GM20431 (cell line): ENCODE results near the gene PSMD3.

Source experiments
- in situ Hi-C: fragments of 300-500 bp; cut with MseI, MboI; formaldehyde crosslinking; loops from one replicate; pipeline ENCODE4 v1.15.0; 2020; ENCODE audit warnings: low sequenced_read_pairs; ENCODE audit not compliant: unreplicated experiment

The PSMD3 gene

GRCh38 chr17:39955726-39956225, 24.8 kb upstream of the PSMD3 start:
- in situ Hi-C loops: loop anchor here (25.0 kb wide), 1 partner anchor 193 kb away; no protein-coding TSS in a partner anchor

DNA sequence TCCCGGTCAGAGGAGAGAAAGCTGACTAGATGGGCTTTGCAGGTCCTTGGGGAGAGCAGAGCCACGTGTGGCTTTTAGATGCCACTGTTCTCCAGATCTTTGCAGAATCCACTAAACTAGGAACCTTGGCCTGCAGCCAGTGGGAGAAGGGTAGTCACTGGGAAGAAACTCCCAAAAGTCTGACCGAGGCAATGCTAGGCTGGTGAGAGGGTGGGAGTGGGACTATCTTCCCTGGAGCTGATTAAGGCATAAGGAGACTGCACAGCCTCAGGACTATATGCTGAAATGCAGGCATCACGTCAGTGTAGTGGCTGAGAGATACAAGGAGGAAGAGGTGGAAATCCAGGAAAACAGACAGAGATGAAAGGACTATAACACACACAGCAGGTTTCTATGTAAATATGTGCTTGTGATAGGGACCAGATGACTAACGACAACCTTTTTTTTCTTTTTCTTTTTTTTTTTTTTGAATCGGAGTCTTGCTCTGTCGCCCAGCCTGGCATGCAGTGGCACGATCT, 20.0 kb upstream of the PSMD3 start:
- in situ Hi-C loops: loop anchor here (25.0 kb wide), 1 partner anchor 198 kb away; no protein-coding TSS in a partner anchor

DNA sequence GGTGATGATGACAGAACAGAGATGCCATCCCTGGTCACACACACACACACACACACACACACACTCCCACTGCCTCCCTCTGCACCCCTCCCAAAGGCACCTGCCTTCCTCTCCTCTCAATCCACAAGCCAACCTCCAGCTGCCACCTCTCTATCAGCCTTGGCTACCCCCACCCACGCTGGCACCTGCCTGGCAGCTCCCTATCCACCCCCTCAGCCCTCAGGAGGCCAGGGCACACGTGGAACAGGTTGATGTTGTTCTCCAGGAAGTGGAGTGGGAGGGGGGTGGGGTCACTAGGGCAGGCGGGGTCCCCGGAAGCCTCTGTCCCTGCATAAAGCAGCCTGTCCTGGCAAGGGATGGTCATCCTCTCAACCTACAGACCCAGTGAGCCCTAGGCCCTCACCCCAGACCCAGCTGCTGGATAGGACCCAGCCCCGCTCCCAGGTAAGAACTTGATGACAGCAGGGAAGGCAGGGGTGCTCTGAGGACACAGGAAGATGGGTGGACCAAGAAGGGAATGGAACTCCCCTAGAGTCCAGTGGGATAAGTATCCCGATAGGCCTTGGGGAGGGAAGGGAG, 17.9 kb upstream of the PSMD3 start, which contains the start of gene GSDMA:
Gene GSDMA (plus strand): TSS at position 363 of the 579 bp plus-strand sequence. CDS start 2,684 bp downstream, outside the sequence.
- in situ Hi-C loops: loop anchor here (25.0 kb wide), 1 partner anchor 200 kb away; no protein-coding TSS in a partner anchor

- in situ Hi-C loops: loop anchor here (25.0 kb wide), 1 partner anchor 202 kb away; no protein-coding TSS in a partner anchor
Measured at GRCh38 chr17:39963829-39964228, 16.8 kb upstream of the PSMD3 start.

- in situ Hi-C loops: loop anchor here (25.0 kb wide), 1 partner anchor 203 kb away; no protein-coding TSS in a partner anchor
Measured at GRCh38 chr17:39965017-39965699, 15.4 kb upstream of the PSMD3 start.

GRCh38 chr17:39966771-39967170, 13.8 kb upstream of the PSMD3 start:
- in situ Hi-C loops: loop anchor here (25.0 kb wide), 1 partner anchor 204 kb away; no protein-coding TSS in a partner anchor

DNA sequence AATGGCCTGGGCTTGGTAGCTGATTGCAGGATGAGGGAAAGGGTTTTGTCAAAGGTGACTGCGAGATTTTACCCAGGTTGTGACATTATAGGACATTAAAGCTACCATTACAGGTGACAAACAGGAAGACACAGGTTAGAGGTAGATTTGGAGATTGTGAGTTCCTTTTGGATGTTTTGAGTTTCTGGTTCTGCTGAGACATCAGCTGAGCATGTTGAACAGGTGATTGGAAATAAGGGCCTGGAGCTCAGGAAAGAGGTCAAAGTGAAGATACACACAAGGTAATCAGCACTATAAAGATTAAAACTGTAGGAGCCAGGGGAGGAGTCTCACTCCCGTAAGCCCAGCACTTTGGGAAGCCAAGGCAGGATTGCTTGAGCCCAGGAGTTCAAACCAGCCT, 11.8 kb upstream of the PSMD3 start:
- in situ Hi-C loops: loop anchor here (25.0 kb wide), 1 partner anchor 206 kb away; no protein-coding TSS in a partner anchor

- in situ Hi-C loops: loop anchor here (25.0 kb wide), 1 partner anchor 207 kb away; no protein-coding TSS in a partner anchor
Measured at GRCh38 chr17:39969375-39969774, 11.2 kb upstream of the PSMD3 start.

GRCh38 chr17:39970157-39970692, 10.4 kb upstream of the PSMD3 start:
- in situ Hi-C loops: loop anchor here (10.0 to 25.0 kb wide), 2 partner anchors 95 to 208 kb away; no protein-coding TSS in a partner anchor

DNA sequence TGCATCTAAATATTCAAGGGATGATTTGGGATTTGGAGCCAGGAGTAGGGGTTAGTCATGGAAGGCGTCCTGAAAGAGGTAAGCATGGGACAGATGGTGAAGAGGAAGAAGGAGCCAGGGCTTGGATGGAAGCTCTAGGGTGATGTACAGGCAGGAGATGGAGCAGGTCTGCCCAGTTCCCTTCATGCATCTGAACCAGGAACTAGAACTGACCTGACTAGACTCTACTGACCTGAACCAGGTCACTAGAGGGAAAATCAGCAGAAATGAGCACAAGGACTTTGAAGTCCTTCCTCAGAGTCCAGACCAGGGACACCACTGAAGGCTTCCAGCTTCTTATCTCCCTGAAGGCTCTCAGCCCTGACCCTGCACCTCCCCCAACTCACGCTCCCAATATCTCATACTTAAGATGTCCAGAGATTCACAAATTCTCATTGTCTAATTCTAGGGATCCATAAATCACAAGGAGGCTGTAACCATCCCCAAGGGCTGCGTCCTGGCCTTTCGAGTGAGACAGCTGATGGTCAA, 9.5 kb upstream of the PSMD3 start:
- in situ Hi-C loops: loop anchor here (10.0 to 25.0 kb wide), 2 partner anchors 96 to 209 kb away; no protein-coding TSS in a partner anchor

DNA sequence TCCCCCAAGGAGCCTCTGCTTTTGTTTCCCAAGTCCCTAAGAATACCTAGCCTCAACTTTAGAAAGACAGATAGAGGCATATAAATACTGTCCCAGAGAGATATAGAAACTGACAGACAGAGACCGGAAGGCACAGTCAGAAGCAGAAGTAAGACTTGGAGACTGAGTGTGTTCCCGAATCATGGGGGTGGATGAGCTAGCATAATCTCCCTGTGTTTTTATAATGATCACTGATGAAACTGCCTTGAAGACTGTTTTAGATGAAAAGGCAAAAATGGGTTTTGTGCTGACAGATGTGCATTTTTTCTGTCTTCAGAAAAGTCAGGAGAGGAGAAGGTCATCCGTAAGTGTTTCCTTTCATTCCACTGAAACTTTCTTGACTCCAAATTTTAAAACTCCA, 8.3 kb upstream of the PSMD3 start:
- in situ Hi-C loops: loop anchor here (10.0 to 25.0 kb wide), 2 partner anchors 97 to 210 kb away; no protein-coding TSS in a partner anchor

DNA sequence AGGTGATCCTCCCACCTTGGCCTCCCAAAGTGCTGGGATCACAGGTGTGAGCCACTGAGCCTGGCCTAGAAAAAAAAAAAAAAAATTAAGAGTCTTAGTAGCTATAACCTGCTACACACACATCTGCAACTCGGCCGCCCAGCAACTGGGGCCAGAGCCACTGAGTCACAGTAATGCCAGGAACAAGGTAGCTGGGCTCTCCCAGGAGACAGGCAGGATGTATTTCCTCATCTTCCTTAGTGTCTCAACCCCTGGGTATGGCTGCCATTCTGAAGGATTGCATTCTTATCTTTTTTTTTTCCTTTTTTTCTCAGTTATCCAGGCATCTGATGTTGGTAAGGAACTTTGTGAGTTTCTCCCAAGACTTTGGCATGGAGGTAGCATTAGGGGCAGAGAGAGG, 7.1 kb upstream of the PSMD3 start:
- in situ Hi-C loops: loop anchor here (10.0 to 25.0 kb wide), 2 partner anchors 99 to 211 kb away; no protein-coding TSS in a partner anchor

DNA sequence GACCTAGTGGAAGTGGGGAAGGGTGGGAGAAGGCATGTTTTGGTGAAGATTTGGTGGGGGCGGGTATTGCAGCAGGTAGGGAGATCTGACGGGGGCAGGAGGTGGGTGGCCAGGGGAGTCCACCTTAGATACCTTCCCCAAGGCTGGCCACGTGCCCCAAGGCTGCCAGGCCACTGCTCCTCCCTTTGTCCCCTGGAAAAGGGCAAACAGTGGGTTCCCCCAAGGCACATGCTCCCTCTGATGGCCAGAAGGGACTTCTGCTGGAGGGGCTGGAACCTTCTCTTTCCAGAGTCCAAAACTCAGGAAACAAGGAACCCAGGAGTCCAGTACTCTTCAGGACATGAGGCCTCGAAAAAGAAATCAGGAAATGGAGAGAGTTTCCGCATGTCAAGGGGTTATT, 6.2 kb upstream of the PSMD3 start:
- in situ Hi-C loops: loop anchor here (10.0 to 25.0 kb wide), 2 partner anchors 100 to 212 kb away; no protein-coding TSS in a partner anchor

DNA sequence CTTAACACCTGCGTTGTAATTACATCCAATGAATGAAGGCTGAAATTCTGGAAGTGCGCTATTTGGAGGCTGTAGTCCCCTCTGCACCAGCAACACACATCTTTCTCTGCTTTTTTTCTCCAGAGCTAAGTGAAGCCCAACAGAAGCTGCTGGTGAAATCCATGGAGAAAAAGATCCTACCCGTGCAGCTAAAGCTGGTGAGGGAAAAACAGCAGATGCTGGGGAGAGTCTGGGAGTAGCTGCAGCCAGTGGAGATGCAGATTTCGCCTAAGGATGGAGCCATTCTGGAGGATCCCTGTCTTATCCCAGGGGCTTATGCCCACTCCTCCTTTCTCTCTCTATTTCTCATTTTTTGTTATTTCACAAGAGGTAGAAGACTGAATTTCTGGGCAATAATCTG, 4.8 kb upstream of the PSMD3 start:
- in situ Hi-C loops: loop anchor here (10.0 kb wide), 1 partner anchor 101 kb away; no protein-coding TSS in a partner anchor

DNA sequence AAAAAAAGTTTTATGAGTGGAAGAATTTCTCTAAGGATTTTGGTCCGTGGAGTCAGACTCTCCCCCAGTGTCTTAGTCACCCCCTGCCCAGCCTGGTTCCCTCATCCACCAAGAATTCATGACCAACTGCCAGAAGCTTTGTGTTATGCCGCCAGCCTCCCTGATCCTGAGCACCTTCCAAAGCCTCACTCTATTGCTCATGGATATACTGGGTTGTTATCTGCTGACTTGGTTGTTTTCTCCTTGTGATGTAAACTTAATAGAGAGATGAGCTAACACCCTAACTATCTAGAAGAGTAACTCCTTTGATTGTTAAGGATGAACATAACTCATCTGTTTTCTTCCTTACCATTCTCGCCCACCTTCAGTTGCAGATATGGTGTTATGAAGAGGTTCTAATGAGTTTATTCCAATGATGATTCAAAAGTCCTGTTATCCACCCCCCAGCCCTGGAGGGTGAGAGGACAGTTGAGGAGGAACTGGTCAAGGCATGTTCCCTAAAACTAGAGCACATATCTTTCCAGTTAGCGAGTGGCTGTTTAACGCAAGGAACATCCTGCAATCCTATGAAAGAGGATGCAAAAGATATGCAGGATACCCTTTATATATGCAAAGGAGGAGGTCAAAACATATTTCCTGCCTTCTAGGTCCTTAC, 1.5 kb upstream of the PSMD3 start:
- in situ Hi-C loops: loop anchor here (10.0 kb wide), 1 partner anchor 104 kb away; no protein-coding TSS in a partner anchor

DNA sequence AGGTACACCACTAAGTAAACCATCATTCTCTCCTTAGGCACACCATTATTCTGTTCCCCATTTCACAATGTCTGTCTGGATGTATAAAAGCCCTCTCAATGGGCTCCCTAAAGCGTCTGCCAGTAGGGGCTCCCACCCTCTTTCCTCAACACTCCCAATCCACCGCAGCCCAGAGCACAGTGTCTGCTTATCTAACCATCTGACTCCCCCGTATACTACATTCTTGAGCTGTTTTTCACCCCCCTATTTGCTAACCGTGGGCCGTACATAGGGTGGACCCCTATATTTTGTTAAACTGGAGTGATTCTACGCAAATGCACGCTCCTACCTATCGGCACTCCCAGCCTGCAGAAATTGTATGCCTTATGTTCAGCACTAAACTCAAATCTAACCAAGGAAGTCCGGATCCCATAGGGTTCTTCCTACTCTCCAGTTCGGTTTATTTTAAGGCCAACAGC, 685 bp upstream of the PSMD3 start:
- in situ Hi-C loops: loop anchor here (10.0 kb wide), 1 partner anchor 105 kb away; no protein-coding TSS in a partner anchor

DNA sequence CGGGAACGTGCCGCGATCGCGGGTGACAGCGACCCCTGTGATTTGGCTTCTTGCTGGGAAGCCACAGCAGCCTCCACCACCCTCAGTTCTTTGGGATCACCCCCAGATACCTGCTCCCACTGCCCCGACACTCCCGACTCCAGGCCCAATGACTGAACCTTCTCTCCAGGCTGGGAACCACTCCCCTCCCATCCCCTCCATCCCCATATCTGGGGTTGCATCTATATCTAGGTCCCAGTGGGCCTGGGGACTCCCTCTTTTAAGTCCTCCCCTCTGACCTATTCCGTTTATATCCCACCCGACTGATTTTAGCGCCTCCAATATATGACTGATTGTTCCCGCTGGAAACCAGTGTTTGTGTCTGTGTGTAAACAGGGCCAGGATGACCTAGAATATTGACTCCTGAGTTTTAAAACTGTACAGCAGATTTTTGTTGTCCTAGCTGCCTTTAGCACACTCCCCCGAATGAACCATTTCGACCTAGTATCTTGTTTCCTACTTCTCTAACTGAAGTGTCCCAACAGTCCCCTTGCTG, 667 bp downstream of the PSMD3 start:
- in situ Hi-C loops: no loop called here

- in situ Hi-C loops: no loop called here
Measured at GRCh38 chr17:39981766-39982375, 1.3 kb downstream of the PSMD3 start.
